SK-N-MC (cell line): ENCODE data around the gene SP4.

Experiments used
- EZH2 ChIP-seq: fragments of 200-600 bp; sonication (generic); IDR thresholded peaks from one replicate; pipeline ENCODE4 v1.6.1; 2017; ENCODE audit warnings: antibody characterized with exemption
- FOXP2 ChIP-seq: optimal IDR thresholded peaks from 2 replicates; pipeline ENCODE3; 2011; ENCODE audit warnings: mild to moderate bottlenecking, moderate library complexity; ENCODE audit not compliant: insufficient read depth; ENCODE audit errors: extremely low read length, control extremely low read depth
- POLR2AphosphoS5 ChIP-seq: IDR thresholded peaks from 2 replicates; pipeline ENCODE4 v1.6.1; 2012; ENCODE audit warnings: mild to moderate bottlenecking, low read depth, low read length, borderline replicate concordance

DNA sequence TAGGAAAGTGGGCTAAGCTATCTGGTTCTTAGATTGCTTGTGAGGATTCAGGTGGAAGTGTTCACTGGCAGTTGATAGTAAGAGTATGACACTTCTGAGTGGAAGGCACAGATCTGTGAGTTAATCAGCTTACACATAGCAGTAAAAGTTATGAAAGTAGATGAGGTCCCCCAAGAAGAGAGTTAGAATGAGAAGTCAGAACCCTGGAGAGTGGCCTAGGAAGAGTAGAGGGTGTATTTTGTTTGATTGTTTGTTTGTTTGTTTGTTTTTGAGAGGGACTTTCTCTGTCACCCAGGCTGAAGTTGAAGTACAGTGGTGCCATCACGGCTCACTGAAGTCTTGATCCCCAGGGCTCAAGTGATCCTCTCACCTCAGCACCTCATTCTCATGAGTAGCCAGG lies 44.1 kb downstream of the SP4 start:
- no peak for TF ChIP-seq POLR2AphosphoS5
- TF ChIP-seq EZH2, result no peak
- TF ChIP-seq FOXP2, result no peak
